A673 (cell line): ENCODE data around the gene ALG6. TPM values are rescaled to one million over a fixed set of nuclear protein-coding genes. Genes with fewer than 3 reads are reported as not detected.

Source experiments
- BruUV-seq: library from RNA; stranded (reverse); fragments of 400-500 nt; replicated peaks from 2 replicates; lab custom pipeline; 2021; lab: Mats Ljungman, UMichigan
- CTCF ChIA-PET: fragments of 300-600 bp; sonication (Branson Sonifier 250); formaldehyde crosslinking; loops from one replicate; lab custom pipeline; 2022; ENCODE audit warnings: antibody characterized with exemption; lab: Charles Lee
- POLR2A ChIA-PET: fragments of 300-600 bp; sonication (Branson Sonifier 250); formaldehyde crosslinking; loops from one replicate; lab custom pipeline; 2022; ENCODE audit warnings: antibody characterized with exemption; ENCODE audit not compliant: low non-redundant PET; lab: Charles Lee
- DNase-seq: peaks from one replicate; pipeline ENCODE4 v3.0.0-alpha.2; 2015; ENCODE audit warnings: low spot score
- H3K27ac ChIP-seq: fragments of 200-600 bp; sonication (generic); 2 replicates; pipeline ENCODE4 v1.5.1; 2016; ENCODE audit warnings: mixed run types, low read depth, mild to moderate bottlenecking, mixed read lengths, antibody characterized with exemption, low read length; ENCODE audit not compliant: poor library complexity, severe bottlenecking
- H3K27me3 ChIP-seq: fragments of 200-600 bp; sonication (generic); replicated peaks from 2 replicates; pipeline ENCODE4 v1.6.1; 2017; ENCODE audit warnings: mixed run types, low read depth, mild to moderate bottlenecking, mixed read lengths, antibody characterized with exemption, low read length; ENCODE audit not compliant: insufficient read depth, poor library complexity
- H3K36me3 ChIP-seq: fragments of 200-600 bp; sonication (generic); 2 replicates; pipeline ENCODE4 v1.6.1; 2016; ENCODE audit warnings: mixed run types, mild to moderate bottlenecking, mixed read lengths, antibody characterized with exemption, low read length; ENCODE audit not compliant: insufficient read depth, poor library complexity, severe bottlenecking
- H3K4me1 ChIP-seq: fragments of 200-600 bp; sonication (generic); 2 replicates; pipeline ENCODE4 v1.6.1; 2017; ENCODE audit warnings: mixed run types, mild to moderate bottlenecking, mixed read lengths, antibody characterized with exemption, low read length; ENCODE audit not compliant: insufficient read depth, poor library complexity, severe bottlenecking
- H3K4me3 ChIP-seq: fragments of 200-600 bp; sonication (generic); 2 replicates; pipeline ENCODE4 v1.5.1; 2016; ENCODE audit warnings: low read depth, mixed run types, mild to moderate bottlenecking, mixed read lengths, low read length; ENCODE audit not compliant: poor library complexity, severe bottlenecking
- H3K9me3 ChIP-seq: fragments of 200-600 bp; sonication (generic); 2 replicates; pipeline ENCODE4 v1.6.1; 2016; ENCODE audit warnings: mixed run types, low read depth, mild to moderate bottlenecking, mixed read lengths, antibody characterized with exemption, low read length; ENCODE audit not compliant: poor library complexity, severe bottlenecking
- EZH2 ChIP-seq: fragments of 200-600 bp; sonication (generic); IDR thresholded peaks from 2 replicates; pipeline ENCODE4 v1.6.1; 2017; ENCODE audit warnings: borderline replicate concordance, low read depth, mild to moderate bottlenecking, mixed read lengths, antibody characterized with exemption, low read length; ENCODE audit not compliant: poor library complexity, severe bottlenecking
- intact Hi-C: fragments of 100-400 bp; cut with micrococcal nuclease; formaldehyde crosslinking; loops from one replicate; pipeline ENCODE4 v1.10.0; 2022; ENCODE audit not compliant: unreplicated experiment
- total RNA-seq: library from RNA; stranded (reverse); gene quantifications from 2 replicates; pipeline ENCODE4 v1.2.3, GENCODE V29; 2021
- TF ChIP-seq, protein P1 (sequence below): fragments of 300-800, 200-600 bp; sonication (generic); conservative IDR thresholded peaks from 2 replicates; pipeline ENCODE4 v1.5.1; 2017; ENCODE audit warnings: low read depth, mild to moderate bottlenecking, antibody characterized with exemption, low read length, moderate library complexity, mixed read lengths

The ALG6 gene
- total RNA-seq, 1 experiment from 2014 or later = 33.0 TPM

GRCh38 chr1:63328122-63328521 lies 39.3 kb upstream of the ALG6 start:
- no TSS peak for BruUV-seq
- intact Hi-C loops = loop anchor here (5.0 to 10.0 kb wide), 2 partner anchors 114 to 207 kb away; no protein-coding TSS in a partner anchor
- Histone ChIP-seq H3K27ac (no peak overlapping the region), H3K9me3 (no peaks in the 10 kb centered on the region), H3K4me1 (no peaks in the 10 kb centered on the region), H3K36me3 (no peaks in the 10 kb centered on the region), H3K27me3 (no peaks in the 10 kb centered on the region), H3K4me3 (no peak overlapping the region)
- TF ChIP-seq, protein P1, sequence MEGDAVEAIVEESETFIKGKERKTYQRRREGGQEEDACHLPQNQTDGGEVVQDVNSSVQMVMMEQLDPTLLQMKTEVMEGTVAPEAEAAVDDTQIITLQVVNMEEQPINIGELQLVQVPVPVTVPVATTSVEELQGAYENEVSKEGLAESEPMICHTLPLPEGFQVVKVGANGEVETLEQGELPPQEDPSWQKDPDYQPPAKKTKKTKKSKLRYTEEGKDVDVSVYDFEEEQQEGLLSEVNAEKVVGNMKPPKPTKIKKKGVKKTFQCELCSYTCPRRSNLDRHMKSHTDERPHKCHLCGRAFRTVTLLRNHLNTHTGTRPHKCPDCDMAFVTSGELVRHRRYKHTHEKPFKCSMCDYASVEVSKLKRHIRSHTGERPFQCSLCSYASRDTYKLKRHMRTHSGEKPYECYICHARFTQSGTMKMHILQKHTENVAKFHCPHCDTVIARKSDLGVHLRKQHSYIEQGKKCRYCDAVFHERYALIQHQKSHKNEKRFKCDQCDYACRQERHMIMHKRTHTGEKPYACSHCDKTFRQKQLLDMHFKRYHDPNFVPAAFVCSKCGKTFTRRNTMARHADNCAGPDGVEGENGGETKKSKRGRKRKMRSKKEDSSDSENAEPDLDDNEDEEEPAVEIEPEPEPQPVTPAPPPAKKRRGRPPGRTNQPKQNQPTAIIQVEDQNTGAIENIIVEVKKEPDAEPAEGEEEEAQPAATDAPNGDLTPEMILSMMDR = no peak
- TF ChIP-seq EZH2 = no peak
- ChIA-PET CTCF (no interaction called here), POLR2A (no interaction called here)
- DNase-seq = no peak

DNA sequence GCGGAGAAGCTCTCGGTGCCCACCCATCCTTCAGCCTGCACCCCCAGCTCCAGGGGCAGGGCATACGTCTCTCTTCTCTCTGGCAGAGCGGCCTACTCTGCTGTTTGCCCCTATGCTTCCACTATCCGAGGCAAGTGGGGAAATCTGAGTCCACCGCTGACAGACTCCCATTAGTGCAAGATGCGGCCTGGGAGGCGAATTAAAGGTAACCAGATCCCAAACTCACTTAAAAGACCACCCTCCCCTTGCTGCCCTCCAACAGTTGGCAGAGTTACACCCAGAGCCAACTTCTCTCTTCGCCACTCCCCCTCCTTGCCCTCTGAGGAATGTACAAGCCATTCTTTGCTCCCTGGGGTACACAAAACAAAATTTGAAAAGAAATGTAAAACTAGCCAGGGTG lies 38.6 kb upstream of the ALG6 start:
- ChIA-PET CTCF (no interaction called here), POLR2A (no interaction called here)
- Histone ChIP-seq H3K36me3 (no peaks in the 10 kb centered on the region), H3K4me1 (no peaks in the 10 kb centered on the region), H3K4me3 (no peak overlapping the region), H3K27ac (no peak overlapping the region), H3K9me3 (no peaks in the 10 kb centered on the region), H3K27me3 (no peaks in the 10 kb centered on the region)
- intact Hi-C loops = loop anchor here (5.0 to 10.0 kb wide), 2 partner anchors 114 to 206 kb away; no protein-coding TSS in a partner anchor
- BruUV-seq = no TSS peak
- TF ChIP-seq EZH2 = no peak
- TF ChIP-seq, protein P1 = no peak
- DNase-seq = no peak

GRCh38 chr1:63329621-63330330 lies 37.7 kb upstream of the ALG6 start:
- Histone ChIP-seq H3K27me3 (no peaks in the 10 kb centered on the region), H3K9me3 (no peaks in the 10 kb centered on the region), H3K36me3 (no peaks in the 10 kb centered on the region), H3K4me3 (no peak overlapping the region), H3K27ac (no peak overlapping the region), H3K4me1 (no peaks in the 10 kb centered on the region)
- ChIA-PET POLR2A (no interaction called here), CTCF (no interaction called here)
- no peak for DNase-seq
- intact Hi-C loops = loop anchor here (5.0 to 10.0 kb wide), 2 partner anchors 113 to 205 kb away; no protein-coding TSS in a partner anchor
- BruUV-seq = no TSS peak
- TF ChIP-seq EZH2 = no peak
- TF ChIP-seq, protein P1 = no peak
